GM06990 (cell line): ENCODE data around the gene GBX2.

ENCODE experiments used
- DNase-seq: peaks from one replicate; pipeline ENCODE4 v3.0.0-alpha.2; 2011; ENCODE audit not compliant: insufficient read length; ENCODE audit errors: extremely low read depth
- H3K27me3 ChIP-seq: replicated peaks from 2 replicates; pipeline ENCODE4 v1.6.0; 2011; ENCODE audit warnings: low read length; ENCODE audit not compliant: control insufficient read depth, insufficient read depth
- H3K36me3 ChIP-seq: 2 replicates; pipeline ENCODE4 v1.5.1; 2011; ENCODE audit warnings: low read length; ENCODE audit not compliant: control insufficient read depth, insufficient read depth
- H3K4me3 ChIP-seq: replicated peaks from 2 replicates; pipeline ENCODE4 v1.5.1; 2011; ENCODE audit warnings: low read depth, mild to moderate bottlenecking, control low read depth, low read length
- TF ChIP-seq, protein P1 (sequence below): IDR thresholded peaks from 2 replicates; pipeline ENCODE4 v1.5.1; 2011; ENCODE audit warnings: low read length, control low read depth, mild to moderate bottlenecking, inconsistent platforms; ENCODE audit not compliant: insufficient read depth, poor library complexity, severe bottlenecking

GBX2 gene

DNA sequence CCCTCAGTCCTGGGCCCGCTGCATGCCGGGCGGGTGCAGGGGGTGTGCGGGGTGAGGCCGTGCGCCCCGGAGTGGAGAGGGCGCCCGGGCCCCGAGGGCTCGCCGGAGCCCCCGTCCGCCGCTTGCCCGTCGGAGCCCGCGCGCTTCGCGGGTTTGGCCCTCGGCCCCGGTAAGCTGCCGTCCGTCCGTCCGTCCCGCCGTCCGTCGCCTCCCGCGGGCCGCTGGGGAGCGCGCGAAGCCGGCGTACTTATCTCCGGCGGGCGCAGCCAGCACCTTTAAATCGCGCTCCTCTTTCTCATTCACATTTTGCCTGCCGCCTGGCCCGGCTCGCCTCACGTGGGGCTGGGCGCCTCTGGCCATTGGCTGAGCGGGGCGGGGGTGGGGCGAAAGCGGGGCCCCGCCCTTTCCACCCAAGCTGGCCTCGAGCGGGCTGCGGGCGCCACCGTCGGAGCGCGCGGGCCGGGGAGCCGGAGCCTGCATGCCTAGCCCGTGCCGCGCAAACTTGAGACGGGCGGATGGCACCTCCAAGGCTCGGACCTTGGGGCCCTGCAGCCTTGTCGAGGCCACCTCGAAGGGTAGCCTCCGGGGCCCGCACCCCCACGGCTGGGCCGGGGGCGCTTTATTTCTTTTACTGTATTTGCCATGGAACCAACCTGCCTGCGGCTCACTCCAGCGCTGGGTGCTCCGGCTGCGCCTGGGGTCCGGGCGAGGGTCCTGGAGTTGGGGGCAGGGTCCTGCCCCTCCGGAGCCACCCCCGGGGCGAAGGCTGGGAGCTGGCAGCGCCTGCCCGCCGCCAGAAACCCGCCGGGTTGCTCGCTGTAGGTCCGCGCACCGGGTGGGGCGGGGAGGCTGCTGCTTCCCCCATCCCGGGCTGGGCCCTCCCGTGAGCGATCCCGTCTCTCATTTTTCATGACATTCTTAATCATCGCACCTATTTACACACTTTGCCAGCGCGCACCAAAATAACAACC is at the start of gene GBX2:
Gene GBX2 (minus strand): TSS at position 277 of the 971 bp plus-strand sequence. CDS start 415 bp downstream, outside the sequence.
- TF ChIP-seq, protein P1, sequence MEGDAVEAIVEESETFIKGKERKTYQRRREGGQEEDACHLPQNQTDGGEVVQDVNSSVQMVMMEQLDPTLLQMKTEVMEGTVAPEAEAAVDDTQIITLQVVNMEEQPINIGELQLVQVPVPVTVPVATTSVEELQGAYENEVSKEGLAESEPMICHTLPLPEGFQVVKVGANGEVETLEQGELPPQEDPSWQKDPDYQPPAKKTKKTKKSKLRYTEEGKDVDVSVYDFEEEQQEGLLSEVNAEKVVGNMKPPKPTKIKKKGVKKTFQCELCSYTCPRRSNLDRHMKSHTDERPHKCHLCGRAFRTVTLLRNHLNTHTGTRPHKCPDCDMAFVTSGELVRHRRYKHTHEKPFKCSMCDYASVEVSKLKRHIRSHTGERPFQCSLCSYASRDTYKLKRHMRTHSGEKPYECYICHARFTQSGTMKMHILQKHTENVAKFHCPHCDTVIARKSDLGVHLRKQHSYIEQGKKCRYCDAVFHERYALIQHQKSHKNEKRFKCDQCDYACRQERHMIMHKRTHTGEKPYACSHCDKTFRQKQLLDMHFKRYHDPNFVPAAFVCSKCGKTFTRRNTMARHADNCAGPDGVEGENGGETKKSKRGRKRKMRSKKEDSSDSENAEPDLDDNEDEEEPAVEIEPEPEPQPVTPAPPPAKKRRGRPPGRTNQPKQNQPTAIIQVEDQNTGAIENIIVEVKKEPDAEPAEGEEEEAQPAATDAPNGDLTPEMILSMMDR = no peak
- Histone ChIP-seq H3K4me3 (no peak within 1 kb of the TSS), H3K36me3 (no peaks in the 10 kb centered on the region), H3K27me3 (peaks cover 1% of the 10 kb centered on the region; the same call in 1 of the 2 replicates)
- DNase-seq = no peak

DNA sequence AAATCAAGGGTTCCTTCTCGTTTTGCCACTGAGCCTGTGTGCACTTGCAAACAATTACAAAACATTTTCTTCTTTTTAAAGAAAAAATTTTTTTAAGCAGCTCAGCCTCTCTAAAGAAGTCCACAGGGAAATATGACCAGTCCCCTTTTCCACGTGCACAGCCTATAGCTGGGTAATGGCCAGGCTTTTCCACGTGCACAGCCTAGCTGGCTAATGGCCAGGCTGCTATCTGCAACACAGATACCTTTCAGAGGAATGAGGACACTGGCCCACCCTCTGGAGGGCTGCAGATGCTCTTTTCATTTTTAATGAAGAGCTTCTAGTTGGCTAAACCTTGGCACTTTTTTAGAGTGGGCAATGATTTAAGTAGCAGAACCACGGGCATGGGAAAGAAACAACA is 49.7 kb upstream of the GBX2 start:
- no peak for DNase-seq
- H3K36me3 ChIP-seq = no peaks in the 10 kb centered on the region
- no peak overlapping the region for H3K4me3 ChIP-seq
- TF ChIP-seq, protein P1 = no peak
- no peaks in the 10 kb centered on the region; the same call in 1 of the 2 replicates for H3K27me3 ChIP-seq

DNA sequence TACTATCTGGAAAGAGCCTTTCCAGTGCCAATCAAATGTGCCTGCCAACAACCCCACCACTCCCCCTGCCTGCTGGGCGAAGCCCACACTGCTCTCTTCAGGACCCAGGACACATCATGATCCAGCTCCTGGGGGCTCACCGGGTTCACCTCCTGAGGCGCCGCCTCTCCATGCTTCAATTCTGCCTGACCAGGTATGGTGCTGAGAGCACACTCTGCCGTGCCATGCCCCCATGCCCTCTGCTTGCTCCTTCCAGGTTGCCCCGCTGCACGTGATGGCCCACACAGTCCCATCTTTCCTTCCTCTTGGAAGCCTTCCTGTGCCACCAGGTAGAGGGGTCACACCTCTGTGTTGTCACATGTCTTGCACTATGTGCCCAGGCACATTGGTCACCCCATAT is 48.5 kb upstream of the GBX2 start:
- H3K27me3 ChIP-seq = no peaks in the 10 kb centered on the region; the same call in 1 of the 2 replicates
- TF ChIP-seq, protein P1 = no peak
- DNase-seq = no peak
- H3K4me3 ChIP-seq = no peak overlapping the region
- H3K36me3 ChIP-seq = no peaks in the 10 kb centered on the region

DNA sequence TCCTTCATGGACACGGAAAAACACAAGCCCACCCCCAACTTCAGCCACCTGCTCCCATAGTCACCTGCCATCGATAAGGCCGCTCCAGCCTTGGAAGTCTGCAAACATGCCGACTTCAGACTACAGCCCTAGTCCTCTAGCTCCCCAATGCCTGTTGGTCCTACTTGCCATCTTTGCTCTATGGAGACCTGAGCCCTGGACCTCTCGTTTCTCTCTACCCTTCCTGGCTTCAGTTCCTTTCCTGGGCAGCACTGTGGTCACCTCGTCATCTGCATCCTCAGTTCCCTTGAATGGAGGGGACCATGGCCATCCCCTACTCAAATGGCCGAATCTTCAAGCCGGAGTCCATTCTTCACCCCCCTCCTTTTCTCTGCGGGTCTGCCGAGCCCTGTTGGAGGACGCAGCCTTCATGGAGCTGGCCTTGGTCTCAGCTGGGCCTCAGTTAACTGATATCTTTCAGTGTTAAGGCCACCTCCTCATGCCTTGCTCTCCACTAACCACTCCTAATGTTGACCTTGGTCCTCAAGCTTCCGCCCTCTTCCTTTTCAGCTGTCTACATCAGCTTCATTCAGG is 47.7 kb upstream of the GBX2 start:
- Histone ChIP-seq H3K4me3 (no peak overlapping the region), H3K36me3 (no peaks in the 10 kb centered on the region), H3K27me3 (no peaks in the 10 kb centered on the region; the same call in 1 of the 2 replicates)
- TF ChIP-seq, protein P1 = no peak
- DNase-seq = no peak

DNA sequence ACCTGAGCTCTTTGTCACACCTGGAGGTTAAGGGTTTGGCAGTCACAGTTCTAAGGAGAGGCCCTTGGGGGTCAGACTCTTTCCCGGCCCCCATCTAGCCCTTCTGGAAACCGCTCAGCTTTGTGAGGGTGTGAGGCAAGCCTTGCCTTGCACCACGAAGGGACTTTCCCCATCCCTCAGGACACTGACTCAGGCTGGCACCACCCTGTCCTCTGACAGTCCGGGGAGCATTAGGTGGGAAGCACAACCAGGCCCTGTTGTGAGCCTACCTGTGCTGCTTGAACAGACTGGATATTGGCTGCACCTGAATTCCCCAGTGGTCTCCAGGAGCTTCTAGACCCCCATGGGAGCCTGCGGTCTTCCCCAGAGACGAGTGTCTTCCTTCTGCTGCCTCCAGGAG is 47.0 kb upstream of the GBX2 start:
- TF ChIP-seq, protein P1 = no peak
- no peak overlapping the region for H3K4me3 ChIP-seq

More for the DNA sequence above, 47.0 kb upstream of the GBX2 start:
- Histone ChIP-seq H3K27me3 (no peaks in the 10 kb centered on the region; the same call in 1 of the 2 replicates), H3K36me3 (no peaks in the 10 kb centered on the region)
- no peak for DNase-seq
